CD4-positive, alpha-beta T cell (primary cell): Measurements from ENCODE around the gene SH3BP5. TPM values are rescaled to one million over a fixed set of nuclear protein-coding genes. Genes with fewer than 3 reads are reported as not detected.

Experiments used
- ATAC-seq: fragments of 200-7000 bp; cut with Tn5 transposase; one replicate; pipeline ENCODE4 v1.10.0; 2022; ENCODE audit warnings: mild to moderate bottlenecking; ENCODE audit not compliant: poor library complexity
- CTCF ChIA-PET: fragments of 350-600 bp; sonication (Branson Sonifier 250); formaldehyde crosslinking; loops from one replicate; lab custom pipeline; 2021; ENCODE audit warnings: antibody characterized with exemption, inconsistent platforms; lab: Charles Lee
- POLR2A ChIA-PET: fragments of 350-600 bp; sonication (Branson Sonifier 250); formaldehyde crosslinking; loops from one replicate; lab custom pipeline; 2021; ENCODE audit warnings: antibody characterized with exemption, inconsistent platforms; lab: Charles Lee
- DNase-seq, 14 experiments: peaks; one replicate each; pipeline ENCODE4 v3.0.0-alpha.2; 2013 to 2020; ENCODE audit warnings: mixed read lengths in 2 of 14
- H3K27ac ChIP-seq, 2 donors: one replicate each; pipeline versions ENCODE4 v1.5.1 to v1.7.0; 2013; ENCODE audit warnings: low read length in 2 of 2, low read depth in 1 of 2, mild to moderate bottlenecking in 1 of 2
- H3K27me3 ChIP-seq, 2 experiments: 1 replicate in 1 of 2; 2 replicates in 1 of 2; pipeline versions ENCODE4 v1.6.1 to v1.7.0; 2013; ENCODE audit warnings: low read length in 2 of 2, control low read depth in 1 of 2, mild to moderate bottlenecking in 1 of 2, moderate library complexity in 1 of 2; ENCODE audit not compliant: insufficient read depth in 2 of 2, control insufficient read depth in 1 of 2
- H3K36me3 ChIP-seq: one replicate; pipeline ENCODE4 v1.6.1; 2013; ENCODE audit warnings: low read length, control low read depth; ENCODE audit not compliant: insufficient read depth
- H3K4me1 ChIP-seq: one replicate; pipeline ENCODE4 v1.6.1; 2013; ENCODE audit warnings: low read length, control low read depth; ENCODE audit not compliant: insufficient read depth
- H3K4me3 ChIP-seq: one replicate; pipeline ENCODE4 v1.5.1; 2013; ENCODE audit warnings: mild to moderate bottlenecking, low read length, moderate library complexity
- H3K9me3 ChIP-seq, 2 experiments: 1 replicate in 1 of 2; 2 replicates in 1 of 2; pipeline versions ENCODE4 v1.6.1 to v1.7.0; 2013; ENCODE audit warnings: low read length in 2 of 2, mild to moderate bottlenecking in 2 of 2, control low read depth in 1 of 2, moderate library complexity in 1 of 2; ENCODE audit not compliant: control insufficient read depth in 1 of 2, insufficient read depth in 1 of 2
- H3K27ac Mint-ChIP-seq: one replicate; pipeline ENCODE4 v1.8.0; 2020; ENCODE audit warnings: mixed read lengths
- H3K27me3 Mint-ChIP-seq: one replicate; pipeline ENCODE4 v1.8.0; 2021; ENCODE audit warnings: mixed read lengths
- H3K36me3 Mint-ChIP-seq: one replicate; pipeline ENCODE4 v1.8.0; 2021; ENCODE audit warnings: low read depth, mixed read lengths
- H3K4me1 Mint-ChIP-seq: one replicate; pipeline ENCODE4 v1.8.0; 2021; ENCODE audit warnings: low read depth, mixed read lengths
- H3K4me3 Mint-ChIP-seq: one replicate; pipeline ENCODE4 v1.8.0; 2020; ENCODE audit warnings: mild to moderate bottlenecking, mixed read lengths
- H3K9me3 Mint-ChIP-seq: one replicate; pipeline ENCODE4 v1.8.0; 2020; ENCODE audit warnings: mixed read lengths
- intact Hi-C, 2 experiments: fragments of 100-400 bp; cut with DNase I in 1 of 2; cut with micrococcal nuclease in 1 of 2; formaldehyde crosslinking; loops; one replicate each; pipeline versions ENCODE4 v1.15.1 to v1.9.0; 2023 to 2025; cut with DNase I, micrococcal nuclease
- total RNA-seq, 174 experiments: library from RNA in 2 of 174; stranded (reverse) in 2 of 174; gene quantifications; one replicate each; pipeline ENCODE4 v1.2.3 and lab custom pipeline; 2021 to 2026
- TF ChIP-seq, protein P1 (sequence below): fragments of 200-600 bp; IDR thresholded peaks from one replicate; pipeline ENCODE4 v1.8.0; 2022; ENCODE audit warnings: antibody characterized with exemption, mild to moderate bottlenecking

The SH3BP5 gene
- total RNA-seq, 2 experiments from 2014 or later = 16.8 to 17.7 TPM

GRCh38 chr3:15325228-15325627 lies 7.2 kb downstream of the SH3BP5 start:
- DNase-seq (no peak), ATAC-seq (no peak)
- Mint-ChIP-seq H3K36me3 (peaks cover 80% of the 10 kb centered on the region), H3K4me3 (no peak overlapping the region), H3K4me1 (peaks cover 89% of the 10 kb centered on the region), H3K9me3 (no peaks in the 10 kb centered on the region), H3K27me3 (no peaks in the 10 kb centered on the region), H3K27ac (peak overlapping the region; percentile 73)
- ChIA-PET POLR2A (no interaction called here), CTCF (interaction anchor here (0.6 to 1.5 kb wide), 2 partner anchors 41 to 55 kb away, joined by 3 read pairs; no protein-coding TSS in a partner anchor)
- peaks cover 59% of the 10 kb centered on the region for H3K36me3 ChIP-seq
- no peak overlapping the region for H3K4me3 ChIP-seq
- intact Hi-C loops = no loop called here
- H3K4me1 ChIP-seq = peaks cover 87% of the 10 kb centered on the region
- TF ChIP-seq, protein P1, sequence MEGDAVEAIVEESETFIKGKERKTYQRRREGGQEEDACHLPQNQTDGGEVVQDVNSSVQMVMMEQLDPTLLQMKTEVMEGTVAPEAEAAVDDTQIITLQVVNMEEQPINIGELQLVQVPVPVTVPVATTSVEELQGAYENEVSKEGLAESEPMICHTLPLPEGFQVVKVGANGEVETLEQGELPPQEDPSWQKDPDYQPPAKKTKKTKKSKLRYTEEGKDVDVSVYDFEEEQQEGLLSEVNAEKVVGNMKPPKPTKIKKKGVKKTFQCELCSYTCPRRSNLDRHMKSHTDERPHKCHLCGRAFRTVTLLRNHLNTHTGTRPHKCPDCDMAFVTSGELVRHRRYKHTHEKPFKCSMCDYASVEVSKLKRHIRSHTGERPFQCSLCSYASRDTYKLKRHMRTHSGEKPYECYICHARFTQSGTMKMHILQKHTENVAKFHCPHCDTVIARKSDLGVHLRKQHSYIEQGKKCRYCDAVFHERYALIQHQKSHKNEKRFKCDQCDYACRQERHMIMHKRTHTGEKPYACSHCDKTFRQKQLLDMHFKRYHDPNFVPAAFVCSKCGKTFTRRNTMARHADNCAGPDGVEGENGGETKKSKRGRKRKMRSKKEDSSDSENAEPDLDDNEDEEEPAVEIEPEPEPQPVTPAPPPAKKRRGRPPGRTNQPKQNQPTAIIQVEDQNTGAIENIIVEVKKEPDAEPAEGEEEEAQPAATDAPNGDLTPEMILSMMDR = no peak
- no peaks in the 10 kb centered on the region for H3K27me3 ChIP-seq
- H3K9me3 ChIP-seq = no peaks in the 10 kb centered on the region
- H3K27ac ChIP-seq = no peak overlapping the region

- Histone ChIP-seq H3K36me3 (peaks cover 51% of the 10 kb centered on the region), H3K27ac (peak overlapping the region in 1 of 2 donors; percentile 4), H3K4me1 (peaks cover 88% of the 10 kb centered on the region), H3K27me3 (no peaks in the 10 kb centered on the region), H3K9me3 (no peaks in the 10 kb centered on the region), H3K4me3 (no peak overlapping the region)
- POLR2A ChIA-PET = interaction anchor here (0.7 to 0.9 kb wide), 2 partner anchors 8 to 56 kb away, joined by 3 to 4 read pairs; partner anchors contain the start of gene SH3BP5
- intact Hi-C loops = no loop called here
- Mint-ChIP-seq H3K27ac (peak overlapping the region; percentile 73), H3K36me3 (peaks cover 71% of the 10 kb centered on the region), H3K27me3 (no peaks in the 10 kb centered on the region), H3K9me3 (no peaks in the 10 kb centered on the region), H3K4me1 (peaks cover 89% of the 10 kb centered on the region), H3K4me3 (no peak overlapping the region)
- ATAC-seq (no peak), DNase-seq (no peak)
- CTCF ChIA-PET = interaction anchor here (1.5 to 1.7 kb wide), 2 partner anchors 8 to 40 kb away, joined by 3 to 6 read pairs; partner anchors contain the start of gene SH3BP5
- TF ChIP-seq, protein P1 = no peak
Observed at GRCh38 chr3:15324379-15324808, 8.0 kb downstream of the SH3BP5 start.

GRCh38 chr3:15323063-15323462 lies 9.3 kb downstream of the SH3BP5 start:
- Histone ChIP-seq H3K27ac (no peak overlapping the region), H3K27me3 (no peaks in the 10 kb centered on the region), H3K4me3 (no peak overlapping the region), H3K4me1 (peaks cover 88% of the 10 kb centered on the region), H3K9me3 (no peaks in the 10 kb centered on the region), H3K36me3 (peaks cover 41% of the 10 kb centered on the region)
- Mint-ChIP-seq H3K9me3 (no peaks in the 10 kb centered on the region), H3K4me3 (no peak overlapping the region), H3K27me3 (no peaks in the 10 kb centered on the region), H3K27ac (no peak overlapping the region), H3K36me3 (peaks cover 58% of the 10 kb centered on the region), H3K4me1 (peaks cover 86% of the 10 kb centered on the region)
- no peak for ATAC-seq
- intact Hi-C loops = no loop called here
- ChIA-PET POLR2A (no interaction called here), CTCF (interaction anchor here (1.7 kb wide), 1 partner anchor 9 kb away, joined by 6 read pairs; the partner anchor contains the start of gene SH3BP5)
- TF ChIP-seq, protein P1 = no peak
- DNase-seq = no peak
